Esophagus squamous epithelium (tissue), 5 donors: ENCODE data around the gene SETD1B. TPM values are rescaled to one million over a fixed set of nuclear protein-coding genes. Genes with fewer than 3 reads are reported as not detected.
A peak's percentile ranks its signal among the peaks of the same experiment; 100 is the strongest.

Experiments used
- DNase-seq: peaks from one replicate; lab custom pipeline; 2025; lab: John Stamatoyannopoulos, UW
- H3K27ac ChIP-seq, 4 donors: fragments of 200-600 bp; sonication (generic); one replicate each; pipeline ENCODE4 v1.5.1; 2016 to 2019; ENCODE audit warnings: mild to moderate bottlenecking in 1 of 4
- H3K27me3 ChIP-seq, 4 donors: fragments of 200-600 bp; sonication (generic); 1 replicate in 3 of 4; 2 replicates in 1 of 4; pipeline versions ENCODE4 v1.5.1 to v1.6.0; 2017 to 2021; ENCODE audit warnings: antibody characterized with exemption in 1 of 4
- H3K36me3 ChIP-seq, 3 donors: fragments of 200-600 bp; sonication (generic); one replicate each; pipeline ENCODE4 v1.5.1; 2016 to 2019
- H3K4me1 ChIP-seq, 3 donors: fragments of 200-600 bp; sonication (generic); one replicate each; pipeline ENCODE4 v1.5.1; 2017 to 2019
- H3K4me3 ChIP-seq, 4 donors: fragments of 200-600 bp; sonication (generic); 1 replicate in 3 of 4; 2 replicates in 1 of 4; pipeline ENCODE4 v1.5.1; 2016 to 2019; ENCODE audit warnings: mild to moderate bottlenecking in 2 of 4, moderate library complexity in 1 of 4
- H3K9me3 ChIP-seq, 3 donors: fragments of 200-600 bp; sonication (generic); one replicate each; pipeline ENCODE4 v1.5.1; 2016 to 2019
- POLR2A ChIP-seq, 4 donors: fragments of 450-650 bp; IDR thresholded peaks; one replicate each; pipeline ENCODE4 v1.6.1; 2017; ENCODE audit warnings: antibody characterized with exemption in 4 of 4, mild to moderate bottlenecking in 4 of 4, moderate library complexity in 3 of 4
- WGBS, 2 donors: methylation state at CpG; one replicate each; pipeline ENCODE4 v1.1.5; 2018; 5-methylcytosine and 5-hydroxymethylcytosine counted together
- intact Hi-C: fragments of 100-400 bp; cut with DNase I; formaldehyde crosslinking; loops from one replicate; pipeline ENCODE4 v1.15.0; 2022
- total RNA-seq, 4 donors: library from RNA; depleted of rRNA; stranded (reverse); fragments of >200 nt; gene quantifications; one replicate each; pipeline ENCODE4 v1.1.0, GENCODE V29; 2016
- TF ChIP-seq, protein P1 (sequence below), 6 experiments: fragments of 450-650 bp in 4 of 6; fragments of 200-600 bp in 2 of 6; sonication (generic) in 2 of 6; IDR thresholded peaks; one replicate each; pipeline ENCODE4 v1.5.1; 2016 to 2019; ENCODE audit warnings: antibody characterized with exemption in 6 of 6, mild to moderate bottlenecking in 4 of 6, moderate library complexity in 4 of 6
- donor health status: DM: yes; HTN: yes; CAD: no.

SETD1B gene
- total RNA-seq, 4 donors from 2014 or later: 5.6 to 14.4 (median 10.6) TPM

DNA sequence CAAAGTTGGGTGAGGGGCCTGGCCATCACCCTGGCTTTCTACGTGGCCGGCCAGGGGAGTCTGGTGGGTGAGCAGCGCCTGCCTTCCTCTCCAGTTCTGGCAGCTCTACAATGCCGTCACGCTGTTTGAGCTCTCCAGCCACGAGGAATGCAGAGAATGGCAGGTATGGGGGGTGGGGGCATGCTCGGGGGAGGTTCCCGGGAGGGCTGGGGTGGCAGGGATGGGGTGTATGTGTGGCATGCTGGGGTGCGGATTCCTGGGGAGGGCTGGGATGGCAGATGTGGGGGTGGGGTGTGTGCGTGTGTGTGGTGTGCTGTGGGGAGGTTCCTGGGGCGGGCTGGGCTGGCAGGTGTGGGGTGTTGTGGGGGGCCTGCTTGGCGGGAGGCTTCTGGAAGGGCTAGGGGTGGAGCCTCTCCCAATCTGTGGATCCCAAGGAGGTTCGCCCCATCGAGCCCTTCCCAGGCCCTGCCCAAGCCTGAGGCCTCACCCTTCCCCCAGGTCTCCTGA, 28.8 kb upstream of the SETD1B start:
- TF ChIP-seq POLR2A (IDR thresholded peaks at IDR 0.05): no peak
- TF ChIP-seq, protein P1, sequence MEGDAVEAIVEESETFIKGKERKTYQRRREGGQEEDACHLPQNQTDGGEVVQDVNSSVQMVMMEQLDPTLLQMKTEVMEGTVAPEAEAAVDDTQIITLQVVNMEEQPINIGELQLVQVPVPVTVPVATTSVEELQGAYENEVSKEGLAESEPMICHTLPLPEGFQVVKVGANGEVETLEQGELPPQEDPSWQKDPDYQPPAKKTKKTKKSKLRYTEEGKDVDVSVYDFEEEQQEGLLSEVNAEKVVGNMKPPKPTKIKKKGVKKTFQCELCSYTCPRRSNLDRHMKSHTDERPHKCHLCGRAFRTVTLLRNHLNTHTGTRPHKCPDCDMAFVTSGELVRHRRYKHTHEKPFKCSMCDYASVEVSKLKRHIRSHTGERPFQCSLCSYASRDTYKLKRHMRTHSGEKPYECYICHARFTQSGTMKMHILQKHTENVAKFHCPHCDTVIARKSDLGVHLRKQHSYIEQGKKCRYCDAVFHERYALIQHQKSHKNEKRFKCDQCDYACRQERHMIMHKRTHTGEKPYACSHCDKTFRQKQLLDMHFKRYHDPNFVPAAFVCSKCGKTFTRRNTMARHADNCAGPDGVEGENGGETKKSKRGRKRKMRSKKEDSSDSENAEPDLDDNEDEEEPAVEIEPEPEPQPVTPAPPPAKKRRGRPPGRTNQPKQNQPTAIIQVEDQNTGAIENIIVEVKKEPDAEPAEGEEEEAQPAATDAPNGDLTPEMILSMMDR (IDR thresholded peaks at IDR 0.05): no peak
- Histone ChIP-seq H3K27me3 (no peaks in the 10 kb centered on the region), H3K36me3 (peaks cover 0 to 16% (median 0%) of the 10 kb centered on the region in 3 donors), H3K4me1 (peaks cover 7 to 22% (median 10%) of the 10 kb centered on the region in 3 donors), H3K9me3 (no peaks in the 10 kb centered on the region), H3K4me3 (no peak overlapping the region), H3K27ac (no peak overlapping the region)
- no peak for DNase-seq
- WGBS, 2 donors: 24% methylated on average over 2 of the region's 14 CpGs; no CpG with 5 or more reads in 1 of the 2 donors
- intact Hi-C loops: loop anchor here (5.0 kb wide), 1 partner anchor 73 kb away; no protein-coding TSS in a partner anchor

DNA sequence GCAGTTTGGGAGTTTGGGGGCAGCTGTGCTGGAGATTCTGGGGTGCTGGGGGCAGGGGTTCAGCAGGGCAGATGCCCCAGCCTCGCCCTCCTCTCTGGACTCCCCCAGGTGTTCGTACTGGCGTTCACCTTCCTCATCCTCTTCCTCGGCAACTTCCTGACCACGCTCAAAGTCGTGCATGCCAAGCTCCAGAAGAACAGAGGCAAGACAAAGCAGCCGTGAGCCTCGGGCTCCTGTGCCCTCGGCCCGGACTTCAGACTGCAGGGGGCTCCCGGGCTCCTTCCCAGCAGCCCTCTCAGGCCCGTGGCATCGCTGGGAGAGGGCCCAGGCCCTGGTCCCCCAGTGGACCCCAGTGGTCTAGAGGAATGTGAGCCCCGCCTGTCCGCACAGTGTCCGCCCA, 28.3 kb upstream of the SETD1B start:
- peaks cover 7 to 22% (median 10%) of the 10 kb centered on the region in 3 donors for H3K4me1 ChIP-seq
- 80 to 90% methylated on average over 1 to 2 of the region's 16 CpGs for WGBS, 2 donors
- H3K9me3 ChIP-seq: no peaks in the 10 kb centered on the region
- TF ChIP-seq, protein P1 (IDR thresholded peaks at IDR 0.05): no peak
- no peak for TF ChIP-seq POLR2A (IDR thresholded peaks at IDR 0.05)
- H3K27me3 ChIP-seq: no peaks in the 10 kb centered on the region
- peaks cover 0 to 20% (median 0%) of the 10 kb centered on the region in 3 donors for H3K36me3 ChIP-seq
- no peak overlapping the region for H3K27ac ChIP-seq
- intact Hi-C loops: no loop called here
- DNase-seq: no peak
- no peak overlapping the region for H3K4me3 ChIP-seq

DNA sequence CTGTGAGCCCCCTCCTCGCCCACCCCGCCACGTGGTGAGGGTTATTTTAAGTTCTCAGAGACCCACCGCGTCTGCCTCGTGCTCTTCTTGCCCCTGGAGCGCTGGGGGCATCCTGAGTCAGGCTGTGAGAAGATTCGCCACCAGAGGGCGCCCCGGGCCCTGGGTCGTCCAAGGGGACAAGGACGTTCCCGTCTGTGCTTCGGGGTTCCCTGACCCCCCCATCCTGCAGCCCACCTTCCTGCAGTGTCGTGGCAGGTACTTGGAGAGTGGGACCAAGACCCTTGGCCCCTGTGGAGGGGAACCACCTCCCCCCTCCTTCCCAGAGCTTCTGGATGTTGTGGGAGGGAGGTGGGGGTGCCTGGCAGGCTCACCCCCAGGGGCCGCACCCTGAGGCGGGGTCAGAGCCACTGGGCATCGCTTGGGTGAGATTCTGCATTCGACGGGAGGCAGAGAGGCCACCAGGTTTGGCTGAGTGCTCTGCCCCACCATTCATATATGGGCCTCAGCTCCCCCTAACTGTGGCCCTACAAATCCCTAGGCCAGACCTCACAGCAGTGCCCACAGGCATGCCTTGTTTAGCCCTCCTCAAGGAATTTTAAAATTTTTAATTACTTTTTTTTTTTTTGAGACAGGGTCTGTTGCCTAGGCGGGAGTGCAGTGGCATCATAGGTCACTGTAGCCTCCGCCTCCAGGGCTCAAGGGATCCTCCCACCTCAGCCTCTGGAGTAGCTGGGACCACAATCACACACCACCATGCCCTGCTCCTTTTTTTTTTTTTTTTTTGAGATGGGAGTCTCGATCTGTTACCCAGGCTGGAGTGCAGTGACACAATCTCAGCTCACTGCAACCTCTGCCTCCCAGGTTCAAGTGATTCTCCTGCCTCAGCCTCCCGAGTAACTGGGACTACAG, 27.4 kb upstream of the SETD1B start:
- Histone ChIP-seq H3K9me3 (no peaks in the 10 kb centered on the region), H3K4me3 (no peak overlapping the region), H3K27me3 (no peaks in the 10 kb centered on the region), H3K27ac (no peak overlapping the region), H3K36me3 (peaks cover 0 to 24% (median 0%) of the 10 kb centered on the region in 3 donors), H3K4me1 (peaks cover 12 to 27% (median 13%) of the 10 kb centered on the region in 3 donors)
- TF ChIP-seq POLR2A (IDR thresholded peaks at IDR 0.05): no peak
- TF ChIP-seq, protein P1 (IDR thresholded peaks at IDR 0.05): peak; percentile 72 to 95 (median 88)
- intact Hi-C loops: no loop called here
- WGBS, 2 donors: 56 to 75% methylated on average over 5 to 6 of the region's 24 CpGs
- DNase-seq: no peak

DNA sequence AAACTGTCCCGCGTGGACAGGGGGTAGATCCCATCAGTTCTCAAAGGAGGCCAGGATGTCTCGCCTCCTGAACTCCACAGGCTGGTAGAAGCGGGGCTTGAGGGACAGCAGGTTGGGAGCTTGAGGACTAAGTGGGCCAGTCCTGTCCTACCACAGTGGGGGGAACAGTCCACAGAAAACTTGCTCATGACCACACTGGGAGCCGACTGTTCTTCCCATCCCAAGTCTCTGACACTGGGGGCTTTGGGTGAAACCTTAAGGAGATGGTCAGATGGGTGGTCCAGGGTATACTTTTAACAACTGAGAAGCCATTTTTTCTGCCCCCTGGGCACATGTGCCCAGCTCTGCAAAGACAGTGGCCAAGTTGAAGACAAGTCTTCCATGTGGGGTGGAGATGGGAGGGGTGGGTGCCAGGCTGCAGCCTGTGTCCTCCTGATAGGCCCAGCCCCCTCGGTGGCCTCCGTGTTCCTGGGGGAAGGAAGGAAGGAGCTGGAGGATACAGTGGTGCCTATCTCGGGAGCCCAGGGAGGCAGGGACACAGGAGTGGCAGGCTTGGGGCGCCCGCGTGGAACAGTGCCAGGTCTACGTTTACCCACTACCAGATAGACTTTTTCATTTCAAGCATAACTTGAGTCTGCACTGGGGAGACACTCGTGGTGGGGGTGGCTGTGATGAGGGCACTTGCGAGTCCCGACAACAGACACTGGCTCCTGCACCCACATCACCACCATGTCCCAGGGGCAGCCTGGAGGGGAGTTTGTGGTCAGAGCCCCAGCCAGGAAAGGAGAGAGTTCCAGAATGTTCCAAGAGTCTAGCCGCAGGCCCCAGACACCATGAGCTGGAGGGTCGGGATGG, 25.0 kb upstream of the SETD1B start:
- DNase-seq: no peak
- TF ChIP-seq, protein P1 (IDR thresholded peaks at IDR 0.05): no peak
- no peak for TF ChIP-seq POLR2A (IDR thresholded peaks at IDR 0.05)
- H3K36me3 ChIP-seq: peaks cover 0 to 24% (median 0%) of the 10 kb centered on the region in 3 donors
- no peaks in the 10 kb centered on the region for H3K9me3 ChIP-seq
- no peak overlapping the region for H3K27ac ChIP-seq
- 71% methylated on average over 10 to 11 of the region's 17 CpGs for WGBS, 2 donors
- no peak overlapping the region for H3K4me3 ChIP-seq
- intact Hi-C loops: no loop called here
- peaks cover 17 to 40% (median 22%) of the 10 kb centered on the region in 3 donors for H3K4me1 ChIP-seq
- H3K27me3 ChIP-seq: no peaks in the 10 kb centered on the region
